SH-SY5Y (cell line): ENCODE measurements around the gene CTDP1.

Source experiments
- GATA2 ChIP-seq: IDR thresholded peaks from 2 replicates; pipeline ENCODE4 v1.6.1; 2011; ENCODE audit warnings: mild to moderate bottlenecking, low read depth, low read length
- GATA3 ChIP-seq: IDR thresholded peaks from 2 replicates; pipeline ENCODE4 v1.6.1; 2011; ENCODE audit warnings: low read depth, mild to moderate bottlenecking, low read length, moderate library complexity

GRCh38 chr18:79754022-79754761 is 74.6 kb downstream of the CTDP1 start:
- no peak for TF ChIP-seq GATA2
- TF ChIP-seq GATA3: no peak
